H1 (cell line): ENCODE data around the gene PDE6B.
"Not testable (repeated sequence)": the region's sequence is repeated elsewhere in the genome, so short reads cannot be mapped to it uniquely, and the experiment has no call there.

Experiments used
- HDAC2 ChIP-seq, 2 experiments: fragments of 300-600 bp in 1 of 2; sonication (generic) in 1 of 2; IDR thresholded peaks; 2 replicates each; pipeline ENCODE4 v1.6.1; 2011 to 2012; ENCODE audit warnings: low read depth in 2 of 2, low read length in 2 of 2, mild to moderate bottlenecking in 2 of 2, moderate library complexity in 2 of 2, borderline replicate concordance in 1 of 2, inconsistent platforms in 1 of 2
- RAD21 ChIP-seq, 2 experiments: IDR thresholded peaks in 1 of 2; conservative IDR thresholded peaks in 1 of 2; 2 replicates each; pipeline ENCODE4 v1.6.1; 2011; ENCODE audit warnings: low read depth in 2 of 2, low read length in 2 of 2, improper control_type of control experiment in 1 of 2, inconsistent platforms in 1 of 2, mild to moderate bottlenecking in 1 of 2, moderate library complexity in 1 of 2
- SIX5 ChIP-seq: IDR thresholded peaks from 2 replicates; pipeline ENCODE4 v1.6.1; 2011; ENCODE audit warnings: mild to moderate bottlenecking, low read depth, low read length
- TF ChIP-seq, protein P1 (sequence below), 3 experiments: IDR thresholded peaks; 1 replicate in 2 of 3; 2 replicates in 1 of 3; pipeline versions ENCODE4 v1.5.1 to v1.6.1; 2011; ENCODE audit warnings: low read length in 3 of 3, mild to moderate bottlenecking in 3 of 3, inconsistent platforms in 2 of 3, low read depth in 1 of 3, moderate library complexity in 1 of 3; ENCODE audit not compliant: insufficient read depth in 1 of 3; ENCODE audit errors: control extremely low read depth in 1 of 3

- not testable (repeated sequence) for TF ChIP-seq HDAC2 (IDR thresholded peaks at IDR 0.05; ENCODE audit: borderline replicate concordance in 1 of 2, low read depth in 2 of 2, low read length in 2 of 2); RAD21 (IDR thresholded peaks at IDR 0.05 in 1 of 2, conservative IDR thresholded peaks at IDR 0.05 in 1 of 2; ENCODE audit: low read depth in 2 of 2, low read length in 2 of 2); SIX5
- TF ChIP-seq, protein P1, sequence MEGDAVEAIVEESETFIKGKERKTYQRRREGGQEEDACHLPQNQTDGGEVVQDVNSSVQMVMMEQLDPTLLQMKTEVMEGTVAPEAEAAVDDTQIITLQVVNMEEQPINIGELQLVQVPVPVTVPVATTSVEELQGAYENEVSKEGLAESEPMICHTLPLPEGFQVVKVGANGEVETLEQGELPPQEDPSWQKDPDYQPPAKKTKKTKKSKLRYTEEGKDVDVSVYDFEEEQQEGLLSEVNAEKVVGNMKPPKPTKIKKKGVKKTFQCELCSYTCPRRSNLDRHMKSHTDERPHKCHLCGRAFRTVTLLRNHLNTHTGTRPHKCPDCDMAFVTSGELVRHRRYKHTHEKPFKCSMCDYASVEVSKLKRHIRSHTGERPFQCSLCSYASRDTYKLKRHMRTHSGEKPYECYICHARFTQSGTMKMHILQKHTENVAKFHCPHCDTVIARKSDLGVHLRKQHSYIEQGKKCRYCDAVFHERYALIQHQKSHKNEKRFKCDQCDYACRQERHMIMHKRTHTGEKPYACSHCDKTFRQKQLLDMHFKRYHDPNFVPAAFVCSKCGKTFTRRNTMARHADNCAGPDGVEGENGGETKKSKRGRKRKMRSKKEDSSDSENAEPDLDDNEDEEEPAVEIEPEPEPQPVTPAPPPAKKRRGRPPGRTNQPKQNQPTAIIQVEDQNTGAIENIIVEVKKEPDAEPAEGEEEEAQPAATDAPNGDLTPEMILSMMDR (IDR thresholded peaks at IDR 0.05; ENCODE audit: control extremely low read depth in 1 of 3, insufficient read depth in 1 of 3, low read depth in 1 of 3, low read length in 3 of 3) = not testable (repeated sequence)
These were observed 33.2 kb upstream of the PDE6B start for GRCh38 chr4:592178-592577.
